HepG2 (cell line): ENCODE data around the gene CNGA3. TPM values are rescaled to one million over a fixed set of nuclear protein-coding genes. Genes with fewer than 3 reads are reported as not detected.
A peak's percentile ranks its signal among the peaks of the same experiment; 100 is the strongest.

ENCODE experiments used
- AGO1 ChIP-seq: fragments of 200-400 bp; formaldehyde crosslinking; IDR thresholded peaks from 2 replicates; pipeline ENCODE4 v1.6.1; 2017; ENCODE audit warnings: mild to moderate bottlenecking, low read depth, low read length, moderate library complexity; ENCODE audit not compliant: poor library complexity, severe bottlenecking
- FOXK1 ChIP-seq: sonication (generic); formaldehyde crosslinking; IDR thresholded peaks from 2 replicates; pipeline ENCODE4 v1.4.0; 2020; ENCODE audit warnings: low read depth, missing genetic modification reagents, borderline replicate concordance
- GABPA ChIP-seq, 2 experiments: IDR thresholded peaks; 2 replicates each; pipeline ENCODE4 v1.6.1; 2011 to 2016; ENCODE audit warnings: low read depth in 2 of 2, low read length in 1 of 2, missing biosample characterization in 1 of 2, missing genetic modification characterization in 1 of 2
- HHEX ChIP-seq: IDR thresholded peaks from 2 replicates; pipeline ENCODE4 v1.6.1; 2016; ENCODE audit warnings: control low read depth
- HIVEP1 ChIP-seq: sonication (generic); formaldehyde crosslinking; IDR thresholded peaks from 2 replicates; pipeline ENCODE4 v1.4.0; 2020; ENCODE audit warnings: mild to moderate bottlenecking, missing genetic modification reagents
- HOXA9 ChIP-seq: sonication (generic); formaldehyde crosslinking; IDR thresholded peaks from 2 replicates; pipeline ENCODE4 v1.8.1; 2022; ENCODE audit warnings: missing genetic modification reagents, mild to moderate bottlenecking, moderate library complexity, borderline replicate concordance
- HOXD1 ChIP-seq: sonication (generic); formaldehyde crosslinking; IDR thresholded peaks from 2 replicates; pipeline ENCODE4 v1.5.0; 2020; ENCODE audit warnings: missing genetic modification reagents
- ISL2 ChIP-seq: sonication (generic); formaldehyde crosslinking; IDR thresholded peaks from 2 replicates; pipeline ENCODE4 v1.5.0; 2020; ENCODE audit warnings: missing genetic modification reagents
- KAT2B ChIP-seq: fragments of 150-350 bp; IDR thresholded peaks from 2 replicates; pipeline ENCODE4 v1.6.1; 2014; ENCODE audit warnings: low read depth, low read length, borderline replicate concordance
- KDM2A ChIP-seq: sonication (generic); formaldehyde crosslinking; IDR thresholded peaks from 2 replicates; pipeline ENCODE4 v1.4.0; 2020; ENCODE audit warnings: low read depth, missing genetic modification reagents, borderline replicate concordance
- MEIS2 ChIP-seq: sonication (generic); formaldehyde crosslinking; IDR thresholded peaks from 2 replicates; pipeline ENCODE4 v1.9.0; 2021; ENCODE audit warnings: mild to moderate bottlenecking, missing genetic modification reagents
- NR2C2 ChIP-seq: sonication (generic); formaldehyde crosslinking; IDR thresholded peaks from 2 replicates; pipeline ENCODE4 v1.4.0; 2020; ENCODE audit warnings: missing genetic modification reagents, mild to moderate bottlenecking, moderate library complexity, borderline replicate concordance
- POLR2G ChIP-seq: fragments of 200-400 bp; formaldehyde crosslinking; IDR thresholded peaks from 2 replicates; pipeline ENCODE4 v1.6.1; 2018; ENCODE audit warnings: mild to moderate bottlenecking, low read depth, low read length, moderate library complexity
- SP4 ChIP-seq: sonication (generic); formaldehyde crosslinking; IDR thresholded peaks from 2 replicates; pipeline ENCODE4 v1.8.1; 2023; ENCODE audit warnings: mild to moderate bottlenecking, missing genetic modification reagents
- ZNF180 ChIP-seq: sonication (generic); formaldehyde crosslinking; IDR thresholded peaks from 2 replicates; pipeline ENCODE4 v1.4.0; 2020; ENCODE audit warnings: low read depth, missing genetic modification reagents, borderline replicate concordance
- ZNF44 ChIP-seq: sonication (generic); formaldehyde crosslinking; IDR thresholded peaks from 2 replicates; pipeline ENCODE4 v1.5.1; 2020; ENCODE audit warnings: mild to moderate bottlenecking, missing genetic modification reagents
- ZNF510 ChIP-seq: sonication (generic); formaldehyde crosslinking; IDR thresholded peaks from 2 replicates; pipeline ENCODE4 v1.4.0; 2020; ENCODE audit warnings: low read depth, mild to moderate bottlenecking, missing genetic modification reagents
- ZNF530 ChIP-seq: sonication (generic); formaldehyde crosslinking; IDR thresholded peaks from 2 replicates; pipeline ENCODE4 v1.5.0; 2020; ENCODE audit warnings: low read depth, mild to moderate bottlenecking, missing genetic modification reagents
- ZNF629 ChIP-seq: sonication (generic); formaldehyde crosslinking; conservative IDR thresholded peaks from 2 replicates; pipeline ENCODE4 v1.5.0; 2020; ENCODE audit warnings: missing genetic modification reagents
- ZNF713 ChIP-seq: sonication (generic); formaldehyde crosslinking; IDR thresholded peaks from 2 replicates; pipeline ENCODE4 v1.4.0; 2020; ENCODE audit warnings: mild to moderate bottlenecking, missing genetic modification reagents
- ZNF724P ChIP-seq: sonication (generic); formaldehyde crosslinking; IDR thresholded peaks from 2 replicates; pipeline ENCODE4 v1.8.0; 2022; ENCODE audit warnings: missing genetic modification reagents, borderline replicate concordance
- ZNF772 ChIP-seq: sonication (generic); formaldehyde crosslinking; IDR thresholded peaks from 2 replicates; pipeline ENCODE4 v1.5.0; 2020; ENCODE audit warnings: mild to moderate bottlenecking, missing genetic modification reagents
- ZSCAN25 ChIP-seq: sonication (generic); formaldehyde crosslinking; IDR thresholded peaks from 2 replicates; pipeline ENCODE4 v1.8.0; 2022; ENCODE audit warnings: mild to moderate bottlenecking, missing genetic modification reagents
- ZSCAN31 ChIP-seq: sonication (generic); formaldehyde crosslinking; IDR thresholded peaks from 2 replicates; pipeline ENCODE4 v1.5.0; 2020; ENCODE audit warnings: low read depth, mild to moderate bottlenecking, missing genetic modification reagents
- polyA plus RNA-seq, 8 experiments: library from polyadenylated mRNA; depleted of rRNA in 3 of 8; stranded (reverse) in 7 of 8; unstranded in 1 of 8; fragments of >200 nt; fragmentation: Illumina TruSeq in 4 of 8; extraction: Trizol in 4 of 8; gene quantifications; 2 replicates each; pipeline versions ENCODE4 v1.2.1 to v1.2.3, GENCODE V29; 2011 to 2016; ENCODE audit warnings: low read depth in 4 of 8, missing spikeins in 1 of 8, mixed read lengths in 1 of 8; ENCODE audit not compliant: insufficient read depth in 1 of 8
- total RNA-seq, 5 experiments: library from RNA; depleted of rRNA; stranded (reverse); fragments of >200 nt; fragmentation: Illumina TruSeq; extraction: Trizol; gene quantifications; 2 replicates each; pipeline ENCODE4 v1.2.3, GENCODE V29; 2016; ENCODE audit warnings: low read depth in 1 of 5
- TF ChIP-seq, protein P1 (sequence below): sonication (generic); formaldehyde crosslinking; IDR thresholded peaks from 2 replicates; pipeline ENCODE4 v1.4.0; 2020; ENCODE audit warnings: missing genetic modification reagents, borderline replicate concordance

The CNGA3 gene
- total and polyA plus RNA-seq, 2 of the 13 experiments (the other 11 are each of a cell fraction or from before 2014, with no cell fraction given): not detected

DNA sequence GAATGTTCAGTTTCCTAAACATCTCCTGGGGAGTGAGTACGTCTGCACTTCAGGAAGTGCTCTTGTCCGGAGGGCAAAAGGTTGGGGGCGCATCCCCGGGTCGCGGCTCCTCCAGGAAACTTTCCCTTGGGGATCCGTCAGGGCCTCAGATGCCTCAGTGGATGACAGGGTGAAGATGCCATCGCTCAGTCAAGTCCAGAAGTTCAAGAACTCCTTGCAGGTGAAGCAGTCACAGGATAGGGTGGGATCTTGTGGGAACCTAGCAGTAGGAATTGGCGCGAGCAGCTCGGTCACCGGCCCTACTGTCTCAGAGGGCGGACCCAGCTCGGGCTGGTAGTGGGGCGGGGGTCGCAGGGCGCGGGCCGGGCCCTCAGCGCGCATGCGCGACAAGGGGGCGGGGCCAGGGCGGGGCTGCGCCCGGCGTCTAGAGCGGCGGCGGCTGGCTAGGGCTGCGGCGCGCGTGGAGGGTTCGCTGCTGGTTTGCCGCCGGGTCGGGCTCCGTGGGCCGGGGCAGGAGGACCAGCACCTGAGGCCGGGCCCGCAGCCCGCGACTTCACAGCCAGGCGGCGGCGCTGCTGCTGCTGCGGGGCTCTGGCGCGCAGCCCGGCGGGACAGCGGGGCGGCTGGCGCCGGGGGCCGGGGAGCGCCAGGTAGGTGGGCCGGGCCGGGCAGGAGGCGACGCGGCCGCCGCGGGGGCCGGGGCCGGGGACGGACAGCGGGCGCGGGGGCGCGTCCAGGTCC is 98.3 kb downstream of the CNGA3 start, which contains the start of gene INPP4A (continued):
- TF ChIP-seq, protein P1, sequence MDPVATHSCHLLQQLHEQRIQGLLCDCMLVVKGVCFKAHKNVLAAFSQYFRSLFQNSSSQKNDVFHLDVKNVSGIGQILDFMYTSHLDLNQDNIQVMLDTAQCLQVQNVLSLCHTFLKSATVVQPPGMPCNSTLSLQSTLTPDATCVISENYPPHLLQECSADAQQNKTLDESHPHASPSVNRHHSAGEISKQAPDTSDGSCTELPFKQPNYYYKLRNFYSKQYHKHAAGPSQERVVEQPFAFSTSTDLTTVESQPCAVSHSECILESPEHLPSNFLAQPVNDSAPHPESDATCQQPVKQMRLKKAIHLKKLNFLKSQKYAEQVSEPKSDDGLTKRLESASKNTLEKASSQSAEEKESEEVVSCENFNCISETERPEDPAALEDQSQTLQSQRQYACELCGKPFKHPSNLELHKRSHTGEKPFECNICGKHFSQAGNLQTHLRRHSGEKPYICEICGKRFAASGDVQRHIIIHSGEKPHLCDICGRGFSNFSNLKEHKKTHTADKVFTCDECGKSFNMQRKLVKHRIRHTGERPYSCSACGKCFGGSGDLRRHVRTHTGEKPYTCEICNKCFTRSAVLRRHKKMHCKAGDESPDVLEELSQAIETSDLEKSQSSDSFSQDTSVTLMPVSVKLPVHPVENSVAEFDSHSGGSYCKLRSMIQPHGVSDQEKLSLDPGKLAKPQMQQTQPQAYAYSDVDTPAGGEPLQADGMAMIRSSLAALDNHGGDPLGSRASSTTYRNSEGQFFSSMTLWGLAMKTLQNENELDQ: no peak; the same call in 1 of the 2 replicates
- TF ChIP-seq KAT2B (no peak), ZNF530 (CRISPR knock-in tag) (no peak), ZNF724P (CRISPR knock-in tag) (peak; percentile 55; the same call in 1 of the 2 replicates), ZSCAN31 (CRISPR knock-in tag) (no peak; the same call in 1 of the 2 replicates), ZNF510 (CRISPR knock-in tag) (no peak), ISL2 (CRISPR knock-in tag) (0 out of 2 replicates have a peak, but pooled peaks have one; percentile 28), GABPA (IDR thresholded peaks at IDR 0.05; ENCODE audit: low read depth, low read length) (0 out of 2 replicates have a peak, but pooled peaks have one; percentile 15), GABPA (CRISPR knock-in tag; IDR thresholded peaks at IDR 0.05; ENCODE audit: low read depth) (peak; percentile 33; the same call in 1 of the 2 replicates), KDM2A (CRISPR knock-in tag) (0 out of 2 replicates have a peak, but pooled peaks have one; percentile 24), ZNF629 (CRISPR knock-in tag) (0 out of 2 replicates have a peak, but pooled peaks have one; percentile 4), FOXK1 (CRISPR knock-in tag) (0 out of 2 replicates have a peak, but pooled peaks have one; percentile 30), HIVEP1 (no peak), ZNF180 (no peak), HHEX (CRISPR knock-in tag) (no peak), HOXA9 (CRISPR knock-in tag) (no peak), NR2C2 (peak; percentile 37; the same call in 1 of the 2 replicates), ZNF713 (CRISPR knock-in tag) (no peak), ZSCAN25 (CRISPR knock-in tag) (no peak), SP4 (peak; percentile 80), HOXD1 (CRISPR knock-in tag) (0 out of 2 replicates have a peak, but pooled peaks have one; percentile 33), ZNF44 (peak; percentile 78; the same call in 1 of the 2 replicates), MEIS2 (CRISPR knock-in tag) (no peak), ZNF772 (CRISPR knock-in tag) (no peak; the same call in 1 of the 2 replicates), POLR2G (peak; percentile 68), AGO1 (no peak)
